Retinal pigment epithelial cell (primary cell): ENCODE data around the gene KIF26B.
"Not testable (repeated sequence)": the region's sequence is repeated elsewhere in the genome, so short reads cannot be mapped to it uniquely, and the experiment has no call there.

Experiments used
- DNase-seq: peaks from one replicate; pipeline ENCODE4 v3.0.0-alpha.2; 2010; ENCODE audit warnings: low read depth
- H3K4me3 ChIP-seq: 2 replicates; pipeline ENCODE4 v1.5.1; 2011; ENCODE audit warnings: mild to moderate bottlenecking, low read length, control low read depth, moderate library complexity
- TF ChIP-seq, protein P1 (sequence below): conservative IDR thresholded peaks from 2 replicates; pipeline ENCODE4 v1.5.1; 2011; ENCODE audit warnings: low read depth, low read length, control low read depth, inconsistent platforms

KIF26B gene

DNA sequence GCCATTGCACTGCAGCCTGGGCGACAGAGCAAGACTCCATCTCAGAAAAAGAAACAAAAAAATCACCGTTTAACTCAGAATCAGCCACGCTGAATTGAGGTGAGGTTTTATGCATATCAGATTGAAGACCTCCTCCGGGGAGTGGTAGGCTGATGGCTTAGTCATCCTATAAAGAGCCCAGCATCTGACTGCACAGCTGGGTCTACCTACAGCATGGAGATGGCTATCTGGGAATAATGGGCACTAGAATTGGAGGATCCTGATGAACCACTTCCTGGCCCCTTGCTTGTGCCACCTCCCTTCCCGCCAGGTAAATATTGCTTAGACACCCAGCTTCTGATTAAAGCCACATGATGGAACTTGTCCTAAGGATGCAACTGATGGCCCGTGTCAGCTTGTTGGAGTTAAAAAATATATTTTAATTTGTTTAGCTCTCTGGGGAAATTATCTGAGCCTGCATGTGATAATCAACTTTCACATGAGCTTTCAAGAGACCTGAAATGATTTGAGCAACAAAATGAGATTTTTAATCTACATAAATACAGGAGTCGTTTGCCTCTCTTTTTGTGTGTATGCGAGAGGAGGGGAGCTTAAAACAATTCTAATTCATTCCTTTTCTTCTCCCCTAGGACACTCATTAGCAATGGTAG, 157.2 kb downstream of the KIF26B start:
- TF ChIP-seq, protein P1, sequence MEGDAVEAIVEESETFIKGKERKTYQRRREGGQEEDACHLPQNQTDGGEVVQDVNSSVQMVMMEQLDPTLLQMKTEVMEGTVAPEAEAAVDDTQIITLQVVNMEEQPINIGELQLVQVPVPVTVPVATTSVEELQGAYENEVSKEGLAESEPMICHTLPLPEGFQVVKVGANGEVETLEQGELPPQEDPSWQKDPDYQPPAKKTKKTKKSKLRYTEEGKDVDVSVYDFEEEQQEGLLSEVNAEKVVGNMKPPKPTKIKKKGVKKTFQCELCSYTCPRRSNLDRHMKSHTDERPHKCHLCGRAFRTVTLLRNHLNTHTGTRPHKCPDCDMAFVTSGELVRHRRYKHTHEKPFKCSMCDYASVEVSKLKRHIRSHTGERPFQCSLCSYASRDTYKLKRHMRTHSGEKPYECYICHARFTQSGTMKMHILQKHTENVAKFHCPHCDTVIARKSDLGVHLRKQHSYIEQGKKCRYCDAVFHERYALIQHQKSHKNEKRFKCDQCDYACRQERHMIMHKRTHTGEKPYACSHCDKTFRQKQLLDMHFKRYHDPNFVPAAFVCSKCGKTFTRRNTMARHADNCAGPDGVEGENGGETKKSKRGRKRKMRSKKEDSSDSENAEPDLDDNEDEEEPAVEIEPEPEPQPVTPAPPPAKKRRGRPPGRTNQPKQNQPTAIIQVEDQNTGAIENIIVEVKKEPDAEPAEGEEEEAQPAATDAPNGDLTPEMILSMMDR = no peak
- DNase-seq = no peak
- no peak overlapping the region for H3K4me3 ChIP-seq

DNA sequence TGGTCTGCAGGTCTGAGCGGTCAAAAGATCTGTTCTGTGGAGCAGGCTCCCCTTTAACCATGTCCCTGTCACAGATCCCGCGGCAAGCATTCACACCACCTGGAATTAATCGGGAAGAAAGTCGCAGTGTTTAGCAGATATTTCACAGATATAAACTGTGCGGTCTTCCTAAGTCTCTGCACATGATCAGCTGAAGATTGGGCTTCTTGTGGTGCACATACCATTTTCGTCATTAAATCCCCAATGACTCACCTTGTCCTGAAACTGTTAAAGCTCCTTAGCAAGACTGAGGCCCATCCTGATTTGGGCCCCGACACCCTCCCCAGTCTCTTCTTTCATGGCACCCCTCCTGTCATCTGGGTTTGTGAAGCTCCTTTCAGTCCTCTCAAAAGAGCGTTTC, 158.8 kb downstream of the KIF26B start:
- peak; percentile 64 for DNase-seq
- TF ChIP-seq, protein P1 = no peak

DNA sequence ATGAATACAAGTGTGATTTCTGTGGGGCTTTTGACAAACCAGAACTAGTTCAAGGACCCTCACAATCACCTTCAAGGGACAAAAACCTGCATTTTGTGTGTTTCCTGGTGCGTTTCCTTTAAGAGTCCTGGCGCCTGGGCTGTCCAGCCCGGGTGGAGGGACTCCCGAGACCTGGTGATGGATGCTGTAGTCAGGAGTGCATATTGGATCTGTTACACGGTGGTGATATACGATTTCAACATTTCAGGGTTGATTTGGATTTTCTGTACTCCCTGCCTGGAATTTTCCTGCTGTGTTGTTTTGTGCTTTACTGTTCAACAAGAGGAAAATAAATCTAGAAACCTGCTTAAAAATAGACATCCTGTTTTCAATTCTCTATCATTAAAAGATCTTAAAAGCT, 162.0 kb downstream of the KIF26B start:
- no peak for DNase-seq
- TF ChIP-seq, protein P1 = no peak
- no peak overlapping the region for H3K4me3 ChIP-seq

More for the DNA sequence above, 158.8 kb downstream of the KIF26B start:
- no peak overlapping the region for H3K4me3 ChIP-seq

DNA sequence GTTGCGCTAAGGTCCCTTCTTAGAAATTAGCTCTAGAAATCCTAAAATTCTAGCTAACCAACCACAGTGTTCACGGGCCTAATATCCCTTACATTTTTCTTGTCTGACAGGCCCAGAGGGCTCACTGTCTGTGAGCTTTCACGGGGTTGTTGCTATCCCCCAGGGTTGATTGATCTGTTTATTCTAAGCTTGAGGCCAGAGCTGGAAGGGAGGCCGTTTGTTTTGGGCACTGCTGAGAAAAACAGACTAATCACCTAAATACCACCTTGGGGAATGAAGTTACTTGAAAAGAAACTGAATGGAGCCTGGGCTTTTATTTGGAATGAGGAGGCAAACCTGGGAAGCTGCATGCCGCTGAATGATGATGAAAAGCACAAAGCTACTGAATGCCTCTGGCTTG, 162.4 kb downstream of the KIF26B start:
- TF ChIP-seq, protein P1 = no peak
- no peak for DNase-seq
- H3K4me3 ChIP-seq = no peak overlapping the region

DNA sequence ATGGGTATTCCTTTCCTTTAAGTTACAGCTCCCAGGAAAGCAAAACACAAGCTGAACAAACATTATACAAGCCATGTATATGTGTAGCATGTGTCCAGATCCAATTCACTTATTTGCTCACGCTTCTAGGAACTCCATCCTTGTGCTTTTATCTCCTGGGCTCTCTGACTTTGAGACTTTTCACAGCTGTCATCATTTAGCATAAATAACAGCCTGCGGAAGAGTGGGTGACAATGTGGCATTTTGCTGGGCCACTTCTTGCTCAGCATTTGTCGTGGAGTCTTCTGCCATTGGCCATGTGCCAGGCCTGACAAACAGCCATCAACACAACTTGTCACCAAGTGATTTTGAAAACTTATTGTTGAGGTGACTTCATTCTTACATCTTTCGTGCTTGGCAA, 164.3 kb downstream of the KIF26B start:
- no peak for DNase-seq

DNA sequence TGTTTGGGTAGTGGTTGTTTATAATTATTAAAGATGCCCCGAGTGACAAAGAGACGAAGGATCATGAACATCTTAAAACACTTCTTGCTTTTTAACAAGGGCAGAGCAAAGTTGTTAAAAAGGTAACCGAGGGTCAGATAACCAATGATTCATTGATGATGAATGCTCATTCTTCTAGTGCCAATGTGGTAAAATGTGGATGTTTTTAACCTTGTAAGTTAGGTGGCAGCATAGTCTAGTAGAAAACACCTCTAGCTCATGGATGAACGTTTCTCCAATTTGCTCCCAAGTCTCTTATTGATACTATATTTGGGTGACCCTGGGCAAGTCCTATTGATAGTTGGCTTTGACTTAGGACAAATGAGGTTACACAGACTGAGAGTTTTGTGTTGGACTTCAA, 167.9 kb downstream of the KIF26B start:
- TF ChIP-seq, protein P1 = no peak
- no peak for DNase-seq
- no peak overlapping the region for H3K4me3 ChIP-seq

More for the DNA sequence above, 164.3 kb downstream of the KIF26B start:
- TF ChIP-seq, protein P1 = no peak
- H3K4me3 ChIP-seq = no peak overlapping the region

DNA sequence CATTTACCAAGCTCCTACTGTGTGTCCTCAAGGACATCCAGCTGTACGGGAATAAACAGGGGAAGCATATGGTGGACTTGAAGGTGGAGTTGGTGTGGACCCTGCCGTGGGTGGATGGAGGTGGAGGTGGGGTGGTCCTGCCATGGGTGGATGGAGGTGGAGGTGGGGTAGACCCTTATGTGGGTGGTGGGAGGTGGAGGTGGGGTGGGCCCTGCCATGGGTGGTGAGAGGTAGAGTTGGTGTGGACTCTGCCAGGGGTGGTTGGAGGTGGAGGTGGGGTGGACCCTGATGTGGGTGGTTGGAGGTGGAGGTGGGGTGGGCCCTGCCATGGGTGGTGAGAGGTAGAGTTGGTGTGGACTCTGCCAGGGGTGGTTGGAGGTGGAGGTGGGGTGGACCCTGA, 169.0 kb downstream of the KIF26B start:
- H3K4me3 ChIP-seq, DNase-seq: not testable (repeated sequence)
